Body of pancreas (tissue), 4 donors: ENCODE measurements around the gene UBAP2L. TPM values are rescaled to one million over a fixed set of nuclear protein-coding genes. Genes with fewer than 3 reads are reported as not detected.
A peak's percentile ranks its signal among the peaks of the same experiment; 100 is the strongest.

ENCODE experiments used
- ATAC-seq: fragments of 150-250 bp; one replicate; pipeline ENCODE4 v1.9.1; 2016
- DNase-seq, 4 donors: peaks; one replicate each; pipeline ENCODE4 v3.0.0-alpha.2; 2019
- H3K27ac ChIP-seq, 4 donors: fragments of 200-600 bp; sonication (generic); 1 replicate in 3 of 4; 2 replicates in 1 of 4; pipeline versions ENCODE4 v1.5.1 to v1.6.1; 2016 to 2019; ENCODE audit warnings: mild to moderate bottlenecking in 1 of 4, mixed read lengths in 1 of 4, moderate library complexity in 1 of 4
- H3K27me3 ChIP-seq, 2 donors: fragments of 200-600 bp; sonication (generic); one replicate each; pipeline ENCODE4 v1.6.0; 2016; ENCODE audit warnings: mild to moderate bottlenecking in 1 of 2
- H3K36me3 ChIP-seq, 2 donors: fragments of 200-600 bp; sonication (generic); replicated peaks in 1 of 2; 2 replicates each; pipeline ENCODE4 v1.5.1; 2016; ENCODE audit warnings: low read depth in 2 of 2; ENCODE audit not compliant: insufficient read depth in 1 of 2
- H3K4me1 ChIP-seq: fragments of 200-600 bp; sonication (generic); one replicate; pipeline ENCODE4 v1.6.0; 2016
- H3K4me3 ChIP-seq, 2 donors: fragments of 200-600 bp; sonication (generic); 1 replicate in 1 of 2; 2 replicates in 1 of 2; pipeline ENCODE4 v1.5.1; 2016 to 2019
- H3K9me3 ChIP-seq, 3 donors: fragments of 200-600 bp; sonication (generic); 1 replicate in 2 of 3; 2 replicates in 1 of 3; pipeline ENCODE4 v1.5.1; 2016
- POLR2A ChIP-seq, 3 donors: fragments of 450-650 bp; IDR thresholded peaks; one replicate each; pipeline ENCODE4 v1.6.1; 2016; ENCODE audit warnings: antibody characterized with exemption in 3 of 3, mild to moderate bottlenecking in 2 of 3
- WGBS, 2 donors: methylation state at CpG; one replicate each; pipeline ENCODE4 v1.1.5; 2017; 5-methylcytosine and 5-hydroxymethylcytosine counted together
- intact Hi-C: fragments of 100-400 bp; cut with DNase I; formaldehyde crosslinking; loops from one replicate; pipeline ENCODE4 v1.15.1; 2023
- total RNA-seq, 2 donors: library from RNA; depleted of rRNA; stranded (reverse); fragments of >200 nt; gene quantifications; one replicate each; pipeline ENCODE4 v1.1.0, GENCODE V29; 2016
- TF ChIP-seq, protein P1 (sequence below), 7 experiments: fragments of 450-650 bp in 4 of 7; fragments of 200-600 bp in 3 of 7; sonication (generic) in 3 of 7; IDR thresholded peaks; one replicate each; pipeline ENCODE4 v1.5.1; 2016 to 2019; ENCODE audit warnings: antibody characterized with exemption in 7 of 7

The UBAP2L gene
- total RNA-seq, 2 donors from 2014 or later: 38.1 to 50.1 TPM

DNA sequence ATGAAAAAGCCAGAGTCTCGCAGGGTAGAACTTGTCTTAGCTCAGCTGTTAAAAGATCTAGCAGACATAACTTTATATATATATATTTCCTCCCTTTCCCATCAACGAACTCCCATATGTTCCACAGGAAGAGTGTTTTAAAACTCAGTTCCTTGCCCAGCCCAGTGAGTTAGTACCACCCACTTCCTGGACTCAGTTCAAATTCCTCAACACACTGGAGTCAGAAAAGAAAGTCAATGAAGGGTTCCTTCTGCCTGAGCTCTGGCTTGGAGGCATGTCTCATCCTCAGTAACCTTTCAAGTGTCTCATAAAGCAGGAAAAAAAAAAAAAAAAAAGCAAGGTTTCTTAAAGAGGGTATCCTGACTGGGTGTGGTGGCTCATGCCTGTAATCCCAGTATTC lies 44.4 kb upstream of the UBAP2L start:
- no peak overlapping the region for H3K4me3 ChIP-seq
- WGBS, 2 donors: 48 to 53% methylated on average over 2 of the region's 2 CpGs
- H3K4me1 ChIP-seq: peaks cover 57% of the 10 kb centered on the region
- TF ChIP-seq POLR2A (IDR thresholded peaks at IDR 0.05): no peak
- TF ChIP-seq, protein P1, sequence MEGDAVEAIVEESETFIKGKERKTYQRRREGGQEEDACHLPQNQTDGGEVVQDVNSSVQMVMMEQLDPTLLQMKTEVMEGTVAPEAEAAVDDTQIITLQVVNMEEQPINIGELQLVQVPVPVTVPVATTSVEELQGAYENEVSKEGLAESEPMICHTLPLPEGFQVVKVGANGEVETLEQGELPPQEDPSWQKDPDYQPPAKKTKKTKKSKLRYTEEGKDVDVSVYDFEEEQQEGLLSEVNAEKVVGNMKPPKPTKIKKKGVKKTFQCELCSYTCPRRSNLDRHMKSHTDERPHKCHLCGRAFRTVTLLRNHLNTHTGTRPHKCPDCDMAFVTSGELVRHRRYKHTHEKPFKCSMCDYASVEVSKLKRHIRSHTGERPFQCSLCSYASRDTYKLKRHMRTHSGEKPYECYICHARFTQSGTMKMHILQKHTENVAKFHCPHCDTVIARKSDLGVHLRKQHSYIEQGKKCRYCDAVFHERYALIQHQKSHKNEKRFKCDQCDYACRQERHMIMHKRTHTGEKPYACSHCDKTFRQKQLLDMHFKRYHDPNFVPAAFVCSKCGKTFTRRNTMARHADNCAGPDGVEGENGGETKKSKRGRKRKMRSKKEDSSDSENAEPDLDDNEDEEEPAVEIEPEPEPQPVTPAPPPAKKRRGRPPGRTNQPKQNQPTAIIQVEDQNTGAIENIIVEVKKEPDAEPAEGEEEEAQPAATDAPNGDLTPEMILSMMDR (IDR thresholded peaks at IDR 0.05): no peak
- no peaks in the 10 kb centered on the region for H3K9me3 ChIP-seq
- DNase-seq: peak in 1 of 4 donors; percentile 47
- H3K27me3 ChIP-seq: no peaks in the 10 kb centered on the region
- H3K36me3 ChIP-seq: peaks cover 0 to 23% of the 10 kb centered on the region in 2 donors
- intact Hi-C loops: no loop called here
- peak overlapping the region in 2 of 4 donors; percentile 16 to 68 for H3K27ac ChIP-seq
- ATAC-seq: no peak

DNA sequence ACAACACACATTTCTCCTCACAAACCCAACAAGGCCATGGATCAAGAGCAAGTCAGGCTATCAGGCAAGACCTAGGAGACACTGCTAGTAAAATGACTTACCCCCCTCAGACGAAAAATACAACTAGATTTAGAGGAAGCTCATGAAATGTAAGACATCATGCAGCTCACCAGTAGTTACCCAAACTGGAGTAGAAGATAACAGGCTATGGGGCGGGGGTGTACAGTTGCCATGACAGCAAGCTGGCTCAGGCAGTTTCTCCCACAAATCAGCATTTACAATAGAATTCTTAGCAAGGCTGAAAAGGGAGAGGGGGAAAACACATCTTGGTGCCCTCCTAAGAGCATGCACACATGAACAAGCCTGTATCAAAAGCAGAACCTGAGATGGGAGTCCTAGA lies 42.7 kb upstream of the UBAP2L start:
- DNase-seq (no peak), ATAC-seq (no peak)
- no peaks in the 10 kb centered on the region for H3K9me3 ChIP-seq
- no peak for TF ChIP-seq POLR2A (IDR thresholded peaks at IDR 0.05)
- TF ChIP-seq, protein P1 (IDR thresholded peaks at IDR 0.05): no peak
- peak overlapping the region in 2 of 4 donors; percentile 63 to 86 for H3K27ac ChIP-seq
- WGBS, 2 donors: 32 to 57% methylated on average over 2 of the region's 2 CpGs
- no peaks in the 10 kb centered on the region for H3K27me3 ChIP-seq
- H3K4me1 ChIP-seq: peaks cover 65% of the 10 kb centered on the region
- no peak overlapping the region for H3K4me3 ChIP-seq
- peaks cover 0 to 7% of the 10 kb centered on the region in 2 donors for H3K36me3 ChIP-seq
- intact Hi-C loops: no loop called here

DNA sequence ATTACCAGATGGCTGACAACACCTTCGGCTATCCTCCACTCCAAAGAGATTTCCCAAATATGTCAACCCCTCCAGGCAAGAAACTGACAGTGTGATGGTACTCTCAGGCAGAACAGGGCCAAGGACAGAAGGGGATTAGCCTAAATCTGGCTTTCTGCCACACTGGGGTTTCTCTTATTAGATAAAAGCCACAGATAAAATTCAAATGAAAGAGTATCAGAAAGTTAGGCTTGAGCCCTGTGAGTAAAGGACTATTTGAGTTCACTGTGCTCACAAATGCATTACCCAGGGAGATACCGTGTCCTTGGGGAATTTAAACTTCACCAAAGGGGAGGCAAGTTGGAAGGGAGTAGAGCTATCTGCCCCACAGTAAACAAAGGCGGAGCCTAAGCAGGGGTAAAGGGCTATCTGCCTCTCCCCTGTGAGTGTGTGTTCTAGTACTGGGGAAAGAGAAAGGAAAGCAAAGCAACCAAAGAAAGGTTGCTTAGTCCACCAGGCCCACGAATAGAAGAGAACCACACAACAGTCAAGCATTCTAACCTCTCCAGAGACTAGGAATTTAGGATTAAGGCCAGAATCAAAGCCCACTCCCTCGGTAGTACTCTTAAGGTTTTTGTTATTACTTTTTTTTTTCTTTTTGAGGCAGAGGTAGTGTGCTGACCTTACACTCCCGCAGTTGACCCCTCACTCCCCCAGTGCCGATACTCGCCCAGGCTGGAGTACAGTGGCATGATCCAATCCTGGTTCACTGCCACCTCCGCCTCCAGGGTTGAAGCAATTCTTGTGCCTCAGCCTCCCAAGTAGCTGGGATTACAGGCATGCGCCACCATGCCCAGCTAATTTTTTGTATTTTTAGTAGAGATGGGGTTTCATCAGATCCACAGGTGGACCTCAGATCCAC lies 41.6 kb upstream of the UBAP2L start:
- H3K4me3 ChIP-seq: no peak overlapping the region
- TF ChIP-seq POLR2A (IDR thresholded peaks at IDR 0.05): no peak
- TF ChIP-seq, protein P1 (IDR thresholded peaks at IDR 0.05): no peak

DNA sequence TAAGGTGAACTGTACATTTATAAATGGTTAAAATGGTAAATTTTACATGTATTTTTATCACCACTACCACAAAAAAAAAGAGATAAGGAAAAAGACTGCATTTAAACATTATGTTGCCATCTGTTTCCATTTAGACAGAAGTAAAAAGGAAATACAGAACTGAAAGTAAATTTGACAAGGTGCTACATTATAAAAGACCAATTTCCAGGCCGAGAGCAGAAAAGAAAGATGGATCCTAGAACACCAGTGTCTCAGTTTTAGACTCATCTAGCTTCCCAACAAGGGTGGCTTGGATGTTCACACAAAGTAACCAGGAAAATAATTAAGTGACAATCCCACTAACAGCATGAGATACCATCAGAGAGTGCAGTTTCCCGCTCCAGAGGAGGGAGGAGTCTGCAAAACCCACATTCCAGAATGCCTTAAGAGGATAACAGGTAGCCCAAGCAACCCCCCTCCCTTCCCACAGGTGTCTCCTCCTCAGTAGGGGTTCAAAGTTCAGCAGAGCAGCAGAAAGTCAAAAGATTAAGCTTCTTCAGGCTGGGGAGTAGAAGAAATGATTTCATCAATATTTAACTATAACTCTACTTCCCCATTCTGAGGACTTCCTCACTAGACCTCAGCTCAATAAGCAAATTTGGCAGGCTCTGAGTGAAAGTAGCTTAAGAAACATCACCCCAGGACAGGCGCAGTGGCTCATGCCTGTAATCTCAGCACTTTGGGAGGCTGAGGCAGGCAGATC lies 40.6 kb upstream of the UBAP2L start:
- H3K4me1 ChIP-seq: peaks cover 75% of the 10 kb centered on the region
- no peak for ATAC-seq

More for the DNA sequence above, 41.6 kb upstream of the UBAP2L start:
- ATAC-seq (no peak), DNase-seq (peak in 2 of 4 donors; percentile 39 to 53)
- intact Hi-C loops: no loop called here
- Histone ChIP-seq H3K36me3 (peaks cover 0 to 4% of the 10 kb centered on the region in 2 donors), H3K9me3 (no peaks in the 10 kb centered on the region), H3K27me3 (no peaks in the 10 kb centered on the region), H3K27ac (peak overlapping the region in 3 of 4 donors; percentile 1 to 86 (median 63)), H3K4me1 (peaks cover 74% of the 10 kb centered on the region)
- WGBS, 2 donors: 41% methylated on average over 10 of the region's 10 CpGs

More for the DNA sequence above, 40.6 kb upstream of the UBAP2L start:
- Histone ChIP-seq H3K36me3 (no peaks in the 10 kb centered on the region), H3K27ac (peak overlapping the region in 2 of 4 donors; percentile 63 to 86), H3K4me3 (no peak overlapping the region), H3K9me3 (no peaks in the 10 kb centered on the region), H3K27me3 (no peaks in the 10 kb centered on the region)
- TF ChIP-seq POLR2A (IDR thresholded peaks at IDR 0.05): no peak
- TF ChIP-seq, protein P1 (IDR thresholded peaks at IDR 0.05): no peak
- intact Hi-C loops: no loop called here
- DNase-seq: peak in 1 of 4 donors; percentile 40
- WGBS, 2 donors: 43 to 62% methylated on average over 3 of the region's 3 CpGs
